H9 (cell line): ENCODE data around the gene HBS1L. TPM values are rescaled to one million over a fixed set of nuclear protein-coding genes. Genes with fewer than 3 reads are reported as not detected.

ENCODE experiments used
- DNase-seq: peaks from one replicate; pipeline ENCODE4 v3.0.0-alpha.2; 2017
- H2AFZ ChIP-seq: one replicate; pipeline ENCODE4 v1.6.1; 2013; ENCODE audit warnings: mild to moderate bottlenecking, low read length, control low read depth, moderate library complexity
- H2AK5ac ChIP-seq: 2 replicates; pipeline ENCODE4 v1.6.1; 2013; ENCODE audit warnings: low read length, control low read depth, mixed read lengths; ENCODE audit not compliant: insufficient read length
- H2BK120ac ChIP-seq: one replicate; pipeline ENCODE4 v1.6.1; 2013; ENCODE audit warnings: low read depth, mild to moderate bottlenecking, low read length, control low read depth, inconsistent platforms; ENCODE audit not compliant: poor library complexity, severe bottlenecking
- H2BK12ac ChIP-seq: 2 replicates; pipeline ENCODE4 v1.6.1; 2013; ENCODE audit warnings: low read length, control low read depth, mixed read lengths, low read depth; ENCODE audit not compliant: insufficient read length
- H2BK15ac ChIP-seq: 2 replicates; pipeline ENCODE4 v1.6.1; 2013; ENCODE audit warnings: low read depth, low read length, control low read depth
- H2BK20ac ChIP-seq: one replicate; pipeline ENCODE4 v1.6.1; 2013; ENCODE audit warnings: low read depth, mild to moderate bottlenecking, low read length, control low read depth, inconsistent platforms; ENCODE audit not compliant: poor library complexity, severe bottlenecking
- H2BK5ac ChIP-seq: 2 replicates; pipeline ENCODE4 v1.6.1; 2013; ENCODE audit warnings: low read length, control low read depth, mixed read lengths; ENCODE audit not compliant: insufficient read length
- H3K14ac ChIP-seq: 2 replicates; pipeline ENCODE4 v1.6.1; 2013; ENCODE audit warnings: low read length, control low read depth; ENCODE audit not compliant: insufficient read depth
- H3K18ac ChIP-seq: 2 replicates; pipeline ENCODE4 v1.6.1; 2013; ENCODE audit warnings: low read depth, mild to moderate bottlenecking, mixed read lengths, low read length, control low read depth; ENCODE audit not compliant: insufficient read length
- H3K23ac ChIP-seq: 2 replicates; pipeline ENCODE4 v1.6.1; 2013; ENCODE audit warnings: low read length, control low read depth, mixed read lengths, low read depth; ENCODE audit not compliant: insufficient read length
- H3K23me2 ChIP-seq: 2 replicates; pipeline ENCODE4 v1.6.1; 2013; ENCODE audit warnings: low read depth, mild to moderate bottlenecking, mixed read lengths, low read length, control low read depth; ENCODE audit not compliant: insufficient read length, poor library complexity, severe bottlenecking
- H3K27ac ChIP-seq: 2 replicates; pipeline ENCODE4 v1.5.1; 2013; ENCODE audit warnings: low read length, control low read depth, mixed read lengths, low read depth; ENCODE audit not compliant: insufficient read length
- H3K27me3 ChIP-seq: 2 replicates; pipeline ENCODE4 v1.6.1; 2013; ENCODE audit warnings: low read length, control low read depth, inconsistent platforms; ENCODE audit not compliant: insufficient read depth
- H3K4ac ChIP-seq: 2 replicates; pipeline ENCODE4 v1.6.1; 2013; ENCODE audit warnings: low read depth, mild to moderate bottlenecking, control low read depth, inconsistent platforms, low read length, moderate library complexity
- H3K4me1 ChIP-seq: 2 replicates; pipeline ENCODE4 v1.6.1; 2013; ENCODE audit warnings: low read length, control low read depth, inconsistent platforms; ENCODE audit not compliant: insufficient read depth
- H3K4me2 ChIP-seq: 2 replicates; pipeline ENCODE4 v1.6.1; 2013; ENCODE audit warnings: low read length, control low read depth, mixed read lengths; ENCODE audit not compliant: insufficient read length, insufficient read depth
- H3K56ac ChIP-seq: 2 replicates; pipeline ENCODE4 v1.6.1; 2013; ENCODE audit warnings: low read depth, mild to moderate bottlenecking, mixed read lengths, low read length, control low read depth; ENCODE audit not compliant: insufficient read length
- H3K79me1 ChIP-seq: 2 replicates; pipeline ENCODE4 v1.6.1; 2013; ENCODE audit warnings: low read depth, mild to moderate bottlenecking, moderate library complexity, low read length, control low read depth, inconsistent platforms; ENCODE audit not compliant: insufficient read depth, poor library complexity, severe bottlenecking
- H3K79me2 ChIP-seq: 2 replicates; pipeline ENCODE4 v1.6.1; 2013; ENCODE audit warnings: low read length, control low read depth, inconsistent platforms; ENCODE audit not compliant: insufficient read depth
- H3K9ac ChIP-seq: 2 replicates; pipeline ENCODE4 v1.6.1; 2013; ENCODE audit warnings: low read length, control low read depth, mixed read lengths; ENCODE audit not compliant: insufficient read length; ENCODE audit errors: extremely low read depth
- H3K9me3 ChIP-seq: one replicate; pipeline ENCODE4 v1.6.1; 2013; ENCODE audit warnings: low read depth, low read length, inconsistent platforms; ENCODE audit not compliant: control insufficient read depth
- H3T11ph ChIP-seq: one replicate; pipeline ENCODE4 v1.6.1; 2013; ENCODE audit warnings: mild to moderate bottlenecking, low read length, control low read depth, inconsistent platforms
- H4K20me1 ChIP-seq: one replicate; pipeline ENCODE4 v1.6.1; 2013; ENCODE audit not compliant: control insufficient read depth, insufficient read length, insufficient read depth
- H4K5ac ChIP-seq: 2 replicates; pipeline ENCODE4 v1.6.1; 2013; ENCODE audit warnings: low read depth, mild to moderate bottlenecking, mixed read lengths, low read length, control low read depth; ENCODE audit not compliant: insufficient read length
- H4K8ac ChIP-seq: replicated peaks from 2 replicates; pipeline ENCODE4 v1.6.1; 2013; ENCODE audit warnings: low read length, control low read depth, mixed read lengths, low read depth; ENCODE audit not compliant: insufficient read length
- H4K91ac ChIP-seq: 2 replicates; pipeline ENCODE4 v1.6.1; 2013; ENCODE audit warnings: low read depth, mild to moderate bottlenecking, moderate library complexity, mixed read lengths, low read length, control low read depth; ENCODE audit not compliant: insufficient read length
- H3K27ac Mint-ChIP-seq, 3 experiments: 2 replicates in 2 of 3; 3 replicates in 1 of 3; pipeline ENCODE4 v1.8.0; 2020 to 2021; ENCODE audit warnings: mixed read lengths in 3 of 3, mild to moderate bottlenecking in 1 of 3, moderate library complexity in 1 of 3
- H3K27me3 Mint-ChIP-seq: 2 replicates; pipeline ENCODE4 v1.8.0; 2021; ENCODE audit warnings: low read depth, mild to moderate bottlenecking, moderate library complexity, mixed read lengths
- H3K36me3 Mint-ChIP-seq, 3 experiments: 2 replicates in 2 of 3; 3 replicates in 1 of 3; pipeline ENCODE4 v1.8.0; 2020 to 2021; ENCODE audit warnings: low read depth in 3 of 3, mixed read lengths in 3 of 3; ENCODE audit not compliant: insufficient read depth in 1 of 3
- H3K4me1 Mint-ChIP-seq, 2 experiments: 2 replicates each; pipeline ENCODE4 v1.8.0; 2020; ENCODE audit warnings: mixed read lengths in 2 of 2
- H3K4me3 Mint-ChIP-seq, 2 experiments: 2 replicates in 1 of 2; 3 replicates in 1 of 2; pipeline ENCODE4 v1.8.0; 2020 to 2021; ENCODE audit warnings: mild to moderate bottlenecking in 2 of 2, mixed read lengths in 2 of 2, moderate library complexity in 1 of 2
- H3K9me3 Mint-ChIP-seq, 2 experiments: 2 replicates in 1 of 2; 3 replicates in 1 of 2; pipeline ENCODE4 v1.8.0; 2020; ENCODE audit warnings: mild to moderate bottlenecking in 2 of 2, mixed read lengths in 2 of 2, moderate library complexity in 1 of 2
- WGBS: extraction: QIAGEN DNeasy Blood & Tissue Kit; methylation state at CpG from one replicate; pipeline ENCODE4 v1.1.7; 2013; ENCODE audit warnings: missing lambda C conversion rate, low lambda C conversion rate, mixed read lengths; ENCODE audit not compliant: insufficient read length; ENCODE audit errors: extremely low coverage; 5-methylcytosine and 5-hydroxymethylcytosine counted together
- total RNA-seq: library from RNA; stranded (reverse); gene quantifications from 2 replicates; pipeline ENCODE4 v1.2.1, GENCODE V29; 2021
- TF ChIP-seq, protein P1 (sequence below): fragments of 200-600 bp; sonication (generic); conservative IDR thresholded peaks from 3 replicates; pipeline ENCODE4 v1.8.0; 2021; ENCODE audit warnings: antibody characterized with exemption, mild to moderate bottlenecking

Gene HBS1L
- total RNA-seq, 1 experiment from 2014 or later: 110 TPM

DNA sequence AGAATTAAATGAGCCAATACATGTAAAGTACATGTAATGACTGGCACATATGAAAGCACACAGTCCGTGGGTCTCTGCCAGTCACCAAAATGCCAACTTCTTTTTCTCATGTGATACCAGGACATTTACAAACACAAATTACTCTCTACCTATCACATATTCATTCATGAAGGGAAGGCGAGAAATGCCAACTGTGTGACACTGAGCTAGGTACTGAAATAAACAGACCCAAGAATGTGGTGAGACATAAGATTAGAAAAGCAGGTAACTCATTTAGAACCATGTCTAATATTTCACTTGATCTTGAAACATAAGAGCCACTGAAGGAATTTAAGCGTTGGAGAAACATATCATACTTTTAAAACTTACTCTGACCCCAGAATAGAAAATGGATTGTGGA, 41.4 kb downstream of the HBS1L start:
- no peak overlapping the region for H2BK5ac ChIP-seq
- H2AFZ ChIP-seq: no peak overlapping the region
- no peak overlapping the region for H2BK120ac ChIP-seq
- H3K79me2 ChIP-seq: no peaks in the 10 kb centered on the region
- H2BK20ac ChIP-seq: no peak overlapping the region
- Mint-ChIP-seq H3K27ac (no peak overlapping the region), H3K36me3 (peaks cover 0 to 3% (median 0%) of the 10 kb centered on the region in 3 experiments; a peak in 2 of 7 replicates), H3K4me3 (no peak overlapping the region), H3K9me3 (no peaks in the 10 kb centered on the region), H3K27me3 (no peaks in the 10 kb centered on the region), H3K4me1 (peaks cover 0 to 6% of the 10 kb centered on the region in 2 experiments; a peak in 1 of 4 replicates)
- H2AK5ac ChIP-seq: no peak overlapping the region
- H3K4me2 ChIP-seq: no peak overlapping the region
- no CpG with 5 or more reads among the region's 3 CpGs for WGBS
- no peak overlapping the region for H4K8ac ChIP-seq
- no peak overlapping the region for H2BK12ac ChIP-seq
- no peak overlapping the region for H3T11ph ChIP-seq
- no peak overlapping the region for H3K9ac ChIP-seq
- H3K27me3 ChIP-seq: no peaks in the 10 kb centered on the region
- H3K9me3 ChIP-seq: no peaks in the 10 kb centered on the region
- H3K23ac ChIP-seq: no peak overlapping the region
- no peaks in the 10 kb centered on the region for H3K23me2 ChIP-seq
- no peak overlapping the region for H4K91ac ChIP-seq
- no peak for DNase-seq
- no peak overlapping the region for H3K14ac ChIP-seq
- no peaks in the 10 kb centered on the region for H3K4me1 ChIP-seq
- H4K5ac ChIP-seq: no peak overlapping the region
- H3K79me1 ChIP-seq: no peaks in the 10 kb centered on the region
- H4K20me1 ChIP-seq: no peaks in the 10 kb centered on the region
- no peak overlapping the region for H3K56ac ChIP-seq
- TF ChIP-seq, protein P1, sequence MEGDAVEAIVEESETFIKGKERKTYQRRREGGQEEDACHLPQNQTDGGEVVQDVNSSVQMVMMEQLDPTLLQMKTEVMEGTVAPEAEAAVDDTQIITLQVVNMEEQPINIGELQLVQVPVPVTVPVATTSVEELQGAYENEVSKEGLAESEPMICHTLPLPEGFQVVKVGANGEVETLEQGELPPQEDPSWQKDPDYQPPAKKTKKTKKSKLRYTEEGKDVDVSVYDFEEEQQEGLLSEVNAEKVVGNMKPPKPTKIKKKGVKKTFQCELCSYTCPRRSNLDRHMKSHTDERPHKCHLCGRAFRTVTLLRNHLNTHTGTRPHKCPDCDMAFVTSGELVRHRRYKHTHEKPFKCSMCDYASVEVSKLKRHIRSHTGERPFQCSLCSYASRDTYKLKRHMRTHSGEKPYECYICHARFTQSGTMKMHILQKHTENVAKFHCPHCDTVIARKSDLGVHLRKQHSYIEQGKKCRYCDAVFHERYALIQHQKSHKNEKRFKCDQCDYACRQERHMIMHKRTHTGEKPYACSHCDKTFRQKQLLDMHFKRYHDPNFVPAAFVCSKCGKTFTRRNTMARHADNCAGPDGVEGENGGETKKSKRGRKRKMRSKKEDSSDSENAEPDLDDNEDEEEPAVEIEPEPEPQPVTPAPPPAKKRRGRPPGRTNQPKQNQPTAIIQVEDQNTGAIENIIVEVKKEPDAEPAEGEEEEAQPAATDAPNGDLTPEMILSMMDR: no peak
- H3K27ac ChIP-seq: no peak overlapping the region
- no peak overlapping the region for H3K18ac ChIP-seq
- H3K4ac ChIP-seq: no peak overlapping the region
- H2BK15ac ChIP-seq: no peak overlapping the region
